HepG2 (cell line): ENCODE data around the gene TRAPPC4. TPM values are rescaled to one million over a fixed set of nuclear protein-coding genes. Genes with fewer than 3 reads are reported as not detected.

Source experiments
- ARID2 ChIP-seq: sonication (generic); formaldehyde crosslinking; IDR thresholded peaks from 2 replicates; pipeline ENCODE4 v1.8.1; 2022; ENCODE audit warnings: mild to moderate bottlenecking, missing genetic modification reagents, borderline replicate concordance
- MAFF ChIP-seq: IDR thresholded peaks from 2 replicates; pipeline ENCODE4 v1.6.1; 2011; ENCODE audit warnings: low read depth, low read length, improper control_type of control experiment
- MEIS1 ChIP-seq: sonication (generic); formaldehyde crosslinking; IDR thresholded peaks from 2 replicates; pipeline ENCODE4 v1.9.0; 2021; ENCODE audit warnings: mild to moderate bottlenecking, missing genetic modification reagents, moderate library complexity, borderline replicate concordance
- MXI1 ChIP-seq: IDR thresholded peaks from 3 replicates; pipeline ENCODE4 v1.6.1; 2012; ENCODE audit warnings: low read depth, low read length, inconsistent platforms, borderline replicate concordance
- POLR2A ChIP-seq, 2 experiments: IDR thresholded peaks; 2 replicates each; pipeline ENCODE4 v1.6.1; 2011; ENCODE audit warnings: low read depth in 2 of 2, low read length in 2 of 2, mild to moderate bottlenecking in 1 of 2, moderate library complexity in 1 of 2; ENCODE audit not compliant: insufficient read depth in 1 of 2
- POLR2AphosphoS5 ChIP-seq: IDR thresholded peaks from 2 replicates; pipeline ENCODE4 v1.6.1; 2012; ENCODE audit warnings: low read depth, low read length
- SAP130 ChIP-seq: IDR thresholded peaks from 2 replicates; pipeline ENCODE4 v1.6.1; 2016; ENCODE audit warnings: low read depth
- SNAPC2 ChIP-seq: sonication (generic); formaldehyde crosslinking; IDR thresholded peaks from 2 replicates; pipeline ENCODE4 v1.8.1; 2022; ENCODE audit warnings: mild to moderate bottlenecking, missing genetic modification reagents
- SOX6 ChIP-seq, 2 experiments: fragments of 450-650 bp in 1 of 2; sonication (generic) in 1 of 2; formaldehyde crosslinking in 1 of 2; IDR thresholded peaks; 2 replicates each; pipeline versions ENCODE4 v1.4.0 to v1.6.1; 2017 to 2020; ENCODE audit warnings: antibody characterized with exemption in 1 of 2, mild to moderate bottlenecking in 1 of 2, missing genetic modification reagents in 1 of 2
- TGIF2 ChIP-seq: IDR thresholded peaks from 2 replicates; pipeline ENCODE4 v1.6.1; 2016; ENCODE audit warnings: control low read depth, missing compliant biosample characterization
- ZNF230 ChIP-seq: sonication (generic); formaldehyde crosslinking; IDR thresholded peaks from 2 replicates; pipeline ENCODE4 v1.4.0; 2020; ENCODE audit warnings: mild to moderate bottlenecking, missing genetic modification reagents
- ZNF282 ChIP-seq: fragments of 450-650 bp; IDR thresholded peaks from 2 replicates; pipeline ENCODE4 v1.6.1; 2018; ENCODE audit not compliant: partially characterized antibody
- ZNF441 ChIP-seq: sonication (generic); formaldehyde crosslinking; IDR thresholded peaks from 2 replicates; pipeline ENCODE4 v1.7.0; 2021; ENCODE audit warnings: missing genetic modification reagents, borderline replicate concordance
- ZNF460 ChIP-seq: sonication (generic); formaldehyde crosslinking; IDR thresholded peaks from 2 replicates; pipeline ENCODE4 v1.5.1; 2020; ENCODE audit warnings: missing genetic modification reagents, mild to moderate bottlenecking, borderline replicate concordance
- ZNF616 ChIP-seq: sonication (generic); formaldehyde crosslinking; IDR thresholded peaks from 2 replicates; pipeline ENCODE4 v1.5.0; 2020; ENCODE audit warnings: low read depth, mild to moderate bottlenecking, missing genetic modification reagents
- polyA plus RNA-seq, 8 experiments: library from polyadenylated mRNA; depleted of rRNA in 3 of 8; stranded (reverse) in 7 of 8; unstranded in 1 of 8; fragments of >200 nt; fragmentation: Illumina TruSeq in 4 of 8; extraction: Trizol in 4 of 8; gene quantifications; 2 replicates each; pipeline versions ENCODE4 v1.2.1 to v1.2.3, GENCODE V29; 2011 to 2016; ENCODE audit warnings: low read depth in 4 of 8, missing spikeins in 1 of 8, mixed read lengths in 1 of 8; ENCODE audit not compliant: insufficient read depth in 1 of 8
- total RNA-seq, 5 experiments: library from RNA; depleted of rRNA; stranded (reverse); fragments of >200 nt; fragmentation: Illumina TruSeq; extraction: Trizol; gene quantifications; 2 replicates each; pipeline ENCODE4 v1.2.3, GENCODE V29; 2016; ENCODE audit warnings: low read depth in 1 of 5
- TF ChIP-seq, protein P1 (sequence below): sonication (generic); formaldehyde crosslinking; conservative IDR thresholded peaks from 2 replicates; pipeline ENCODE4 v1.8.0; 2022; ENCODE audit warnings: mild to moderate bottlenecking, moderate library complexity, missing genetic modification reagents
- TF ChIP-seq, protein P2 (sequence below): sonication (generic); formaldehyde crosslinking; IDR thresholded peaks from 2 replicates; pipeline ENCODE4 v1.5.1; 2020; ENCODE audit warnings: missing genetic modification reagents, mild to moderate bottlenecking, borderline replicate concordance
- TF ChIP-seq, protein P3 (sequence below): sonication (generic); formaldehyde crosslinking; IDR thresholded peaks from 2 replicates; pipeline ENCODE4 v1.5.1; 2020; ENCODE audit warnings: mild to moderate bottlenecking, moderate library complexity, missing genetic modification reagents
- TF ChIP-seq, protein P4 (sequence below): sonication (generic); formaldehyde crosslinking; IDR thresholded peaks from 2 replicates; pipeline ENCODE4 v1.4.0; 2020; ENCODE audit warnings: missing genetic modification reagents, mild to moderate bottlenecking, borderline replicate concordance
- TF ChIP-seq, protein P5 (sequence below), 2 experiments: fragments of 450-650 bp in 1 of 2; sonication (generic) in 1 of 2; formaldehyde crosslinking; IDR thresholded peaks; 2 replicates each; pipeline versions ENCODE4 v1.5.0 to v1.8.0; 2020 to 2022; ENCODE audit warnings: mild to moderate bottlenecking in 1 of 2, missing genetic modification reagents in 1 of 2
- TF ChIP-seq, protein P6 (sequence below): IDR thresholded peaks from 2 replicates; pipeline ENCODE4 v1.6.1; 2016; ENCODE audit warnings: low read depth, borderline replicate concordance

Gene TRAPPC4
- total and polyA plus RNA-seq, 2 of the 13 experiments (the other 11 are each of a cell fraction or from before 2014, with no cell fraction given): 97.4 to 140 TPM

DNA sequence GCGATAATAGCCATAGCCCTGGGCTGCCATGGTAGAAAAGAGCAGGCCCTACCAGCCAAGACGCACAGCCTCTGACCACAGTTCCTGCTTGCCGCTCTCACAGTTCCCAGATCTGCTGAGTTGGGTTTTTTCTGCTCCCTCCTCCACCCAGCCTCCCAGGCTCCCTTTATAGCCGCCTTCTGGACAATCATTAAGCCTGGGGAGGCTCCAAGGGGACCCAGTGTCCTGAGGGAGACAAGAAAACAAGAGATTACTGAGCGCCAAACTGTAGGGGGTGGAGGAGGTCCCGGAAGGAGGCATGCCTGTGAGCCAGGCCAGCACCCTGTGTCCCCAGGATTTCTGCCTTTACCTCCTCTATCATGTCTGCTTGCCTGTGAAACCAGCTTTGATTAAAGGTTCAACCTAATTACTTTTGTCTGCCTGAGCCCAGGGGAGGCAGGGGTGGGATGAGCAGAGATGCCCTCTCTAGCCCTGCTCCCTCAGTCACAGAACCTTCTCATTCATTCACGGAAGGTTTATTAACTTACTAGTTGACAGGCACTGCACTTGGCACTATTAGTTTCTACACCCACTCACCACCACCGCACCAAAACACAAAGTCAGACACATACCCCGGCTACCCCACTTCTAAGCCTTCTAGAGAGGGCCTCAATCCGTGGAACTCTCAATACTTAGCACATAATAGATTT, 10.9 kb downstream of the TRAPPC4 start (continued):
- TF ChIP-seq, protein P1, sequence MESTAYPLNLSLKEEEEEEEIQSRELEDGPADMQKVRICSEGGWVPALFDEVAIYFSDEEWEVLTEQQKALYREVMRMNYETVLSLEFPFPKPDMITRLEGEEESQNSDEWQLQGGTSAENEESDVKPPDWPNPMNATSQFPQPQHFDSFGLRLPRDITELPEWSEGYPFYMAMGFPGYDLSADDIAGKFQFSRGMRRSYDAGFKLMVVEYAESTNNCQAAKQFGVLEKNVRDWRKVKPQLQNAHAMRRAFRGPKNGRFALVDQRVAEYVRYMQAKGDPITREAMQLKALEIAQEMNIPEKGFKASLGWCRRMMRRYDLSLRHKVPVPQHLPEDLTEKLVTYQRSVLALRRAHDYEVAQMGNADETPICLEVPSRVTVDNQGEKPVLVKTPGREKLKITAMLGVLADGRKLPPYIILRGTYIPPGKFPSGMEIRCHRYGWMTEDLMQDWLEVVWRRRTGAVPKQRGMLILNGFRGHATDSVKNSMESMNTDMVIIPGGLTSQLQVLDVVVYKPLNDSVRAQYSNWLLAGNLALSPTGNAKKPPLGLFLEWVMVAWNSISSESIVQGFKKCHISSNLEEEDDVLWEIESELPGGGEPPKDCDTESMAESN (CRISPR knock-in tag): peak; percentile 30; the same call in 1 of the 2 replicates
- TF ChIP-seq SAP130 (CRISPR knock-in tag) (peak; percentile 92), POLR2A (IDR thresholded peaks at IDR 0.05; ENCODE audit: insufficient read depth in 1 of 2, low read depth in 2 of 2, low read length in 2 of 2) (peak; percentile 77 to 94), ZNF441 (CRISPR knock-in tag) (no peak), ARID2 (CRISPR knock-in tag) (no peak), POLR2AphosphoS5 (peak; percentile 94), ZNF616 (CRISPR knock-in tag) (no peak), SOX6 (IDR thresholded peaks at IDR 0.05) (no peak), SOX6 (CRISPR knock-in tag; IDR thresholded peaks at IDR 0.05) (peak; percentile 37; the same call in 1 of the 2 replicates), ZNF460 (CRISPR knock-in tag) (no peak), ZNF230 (CRISPR knock-in tag) (peak; percentile 41; the same call in 1 of the 2 replicates), SNAPC2 (CRISPR knock-in tag) (0 out of 2 replicates have a peak, but pooled peaks have one; percentile 28), MEIS1 (CRISPR knock-in tag) (peak; percentile 29; the same call in 1 of the 2 replicates), MAFF (peak; percentile 96), TGIF2 (CRISPR knock-in tag) (0 out of 2 replicates have a peak, but pooled peaks have one; percentile 13), ZNF282 (no peak), MXI1 (peak; percentile 27; the same call in 1 of the 3 replicates)
- TF ChIP-seq, protein P2, sequence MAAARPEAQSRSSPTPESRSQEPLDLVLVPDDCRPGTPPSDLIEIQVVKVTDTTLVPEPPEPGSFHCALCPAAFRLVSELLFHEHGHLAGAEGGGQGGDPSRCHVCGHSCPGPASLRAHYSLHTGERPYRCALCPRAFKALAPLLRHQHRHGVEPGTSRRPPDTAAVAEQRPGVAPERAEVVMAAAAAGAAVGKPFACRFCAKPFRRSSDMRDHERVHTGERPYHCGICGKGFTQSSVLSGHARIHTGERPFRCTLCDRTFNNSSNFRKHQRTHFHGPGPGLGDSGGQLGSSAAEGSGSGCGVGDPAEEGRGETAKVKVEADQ: peak; percentile 79; the same call in 1 of the 2 replicates
- TF ChIP-seq, protein P3, sequence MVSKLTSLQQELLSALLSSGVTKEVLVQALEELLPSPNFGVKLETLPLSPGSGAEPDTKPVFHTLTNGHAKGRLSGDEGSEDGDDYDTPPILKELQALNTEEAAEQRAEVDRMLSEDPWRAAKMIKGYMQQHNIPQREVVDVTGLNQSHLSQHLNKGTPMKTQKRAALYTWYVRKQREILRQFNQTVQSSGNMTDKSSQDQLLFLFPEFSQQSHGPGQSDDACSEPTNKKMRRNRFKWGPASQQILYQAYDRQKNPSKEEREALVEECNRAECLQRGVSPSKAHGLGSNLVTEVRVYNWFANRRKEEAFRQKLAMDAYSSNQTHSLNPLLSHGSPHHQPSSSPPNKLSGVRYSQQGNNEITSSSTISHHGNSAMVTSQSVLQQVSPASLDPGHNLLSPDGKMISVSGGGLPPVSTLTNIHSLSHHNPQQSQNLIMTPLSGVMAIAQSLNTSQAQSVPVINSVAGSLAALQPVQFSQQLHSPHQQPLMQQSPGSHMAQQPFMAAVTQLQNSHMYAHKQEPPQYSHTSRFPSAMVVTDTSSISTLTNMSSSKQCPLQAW (CRISPR knock-in tag): peak; percentile 98
- TF ChIP-seq, protein P4, sequence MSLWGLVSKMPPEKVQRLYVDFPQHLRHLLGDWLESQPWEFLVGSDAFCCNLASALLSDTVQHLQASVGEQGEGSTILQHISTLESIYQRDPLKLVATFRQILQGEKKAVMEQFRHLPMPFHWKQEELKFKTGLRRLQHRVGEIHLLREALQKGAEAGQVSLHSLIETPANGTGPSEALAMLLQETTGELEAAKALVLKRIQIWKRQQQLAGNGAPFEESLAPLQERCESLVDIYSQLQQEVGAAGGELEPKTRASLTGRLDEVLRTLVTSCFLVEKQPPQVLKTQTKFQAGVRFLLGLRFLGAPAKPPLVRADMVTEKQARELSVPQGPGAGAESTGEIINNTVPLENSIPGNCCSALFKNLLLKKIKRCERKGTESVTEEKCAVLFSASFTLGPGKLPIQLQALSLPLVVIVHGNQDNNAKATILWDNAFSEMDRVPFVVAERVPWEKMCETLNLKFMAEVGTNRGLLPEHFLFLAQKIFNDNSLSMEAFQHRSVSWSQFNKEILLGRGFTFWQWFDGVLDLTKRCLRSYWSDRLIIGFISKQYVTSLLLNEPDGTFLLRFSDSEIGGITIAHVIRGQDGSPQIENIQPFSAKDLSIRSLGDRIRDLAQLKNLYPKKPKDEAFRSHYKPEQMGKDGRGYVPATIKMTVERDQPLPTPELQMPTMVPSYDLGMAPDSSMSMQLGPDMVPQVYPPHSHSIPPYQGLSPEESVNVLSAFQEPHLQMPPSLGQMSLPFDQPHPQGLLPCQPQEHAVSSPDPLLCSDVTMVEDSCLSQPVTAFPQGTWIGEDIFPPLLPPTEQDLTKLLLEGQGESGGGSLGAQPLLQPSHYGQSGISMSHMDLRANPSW (CRISPR knock-in tag): no peak
- TF ChIP-seq, protein P5, sequence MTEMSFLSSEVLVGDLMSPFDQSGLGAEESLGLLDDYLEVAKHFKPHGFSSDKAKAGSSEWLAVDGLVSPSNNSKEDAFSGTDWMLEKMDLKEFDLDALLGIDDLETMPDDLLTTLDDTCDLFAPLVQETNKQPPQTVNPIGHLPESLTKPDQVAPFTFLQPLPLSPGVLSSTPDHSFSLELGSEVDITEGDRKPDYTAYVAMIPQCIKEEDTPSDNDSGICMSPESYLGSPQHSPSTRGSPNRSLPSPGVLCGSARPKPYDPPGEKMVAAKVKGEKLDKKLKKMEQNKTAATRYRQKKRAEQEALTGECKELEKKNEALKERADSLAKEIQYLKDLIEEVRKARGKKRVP (CRISPR knock-in tag; IDR thresholded peaks at IDR 0.05): peak in 1 of 2 experiments; percentile 34; a peak in 1 of 4 replicates
- TF ChIP-seq, protein P6, sequence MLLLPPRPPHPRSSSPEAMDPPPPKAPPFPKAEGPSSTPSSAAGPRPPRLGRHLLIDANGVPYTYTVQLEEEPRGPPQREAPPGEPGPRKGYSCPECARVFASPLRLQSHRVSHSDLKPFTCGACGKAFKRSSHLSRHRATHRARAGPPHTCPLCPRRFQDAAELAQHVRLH (CRISPR knock-in tag): peak; percentile 45; the same call in 1 of the 2 replicates
